GM12891 (cell line): ENCODE data around the gene GRK6.

ENCODE experiments used
- POLR2A ChIP-seq: IDR thresholded peaks from 2 replicates; pipeline ENCODE4 v1.6.1; 2011; ENCODE audit warnings: low read depth, low read length, control low read depth
- POLR2AphosphoS5 ChIP-seq: IDR thresholded peaks from 2 replicates; pipeline ENCODE4 v1.6.1; 2011; ENCODE audit warnings: low read depth, low read length, control low read depth
- POU2F2 ChIP-seq: IDR thresholded peaks from 2 replicates; pipeline ENCODE4 v1.6.1; 2011; ENCODE audit warnings: low read depth, mild to moderate bottlenecking, control low read depth, low read length, moderate library complexity
- SPI1 ChIP-seq: IDR thresholded peaks from 2 replicates; pipeline ENCODE4 v1.6.1; 2011; ENCODE audit warnings: low read depth, low read length, control low read depth
- TAF1 ChIP-seq: IDR thresholded peaks from 2 replicates; pipeline ENCODE4 v1.6.1; 2011; ENCODE audit warnings: low read depth, low read length, control low read depth

GRCh38 chr5:177412603-177413233 lies 13.8 kb upstream of the GRK6 start:
- TF ChIP-seq POLR2A (no peak), POLR2AphosphoS5 (no peak), TAF1 (no peak), SPI1 (peak; percentile 65), POU2F2 (no peak)
